Anterior cingulate cortex (tissue), 58 donors: ENCODE data around the gene TSPAN18.

Source experiments
- DNase-seq, 58 donors: peaks; one replicate each; lab custom pipeline; 2025; lab: John Stamatoyannopoulos, UW

TSPAN18 gene

DNA sequence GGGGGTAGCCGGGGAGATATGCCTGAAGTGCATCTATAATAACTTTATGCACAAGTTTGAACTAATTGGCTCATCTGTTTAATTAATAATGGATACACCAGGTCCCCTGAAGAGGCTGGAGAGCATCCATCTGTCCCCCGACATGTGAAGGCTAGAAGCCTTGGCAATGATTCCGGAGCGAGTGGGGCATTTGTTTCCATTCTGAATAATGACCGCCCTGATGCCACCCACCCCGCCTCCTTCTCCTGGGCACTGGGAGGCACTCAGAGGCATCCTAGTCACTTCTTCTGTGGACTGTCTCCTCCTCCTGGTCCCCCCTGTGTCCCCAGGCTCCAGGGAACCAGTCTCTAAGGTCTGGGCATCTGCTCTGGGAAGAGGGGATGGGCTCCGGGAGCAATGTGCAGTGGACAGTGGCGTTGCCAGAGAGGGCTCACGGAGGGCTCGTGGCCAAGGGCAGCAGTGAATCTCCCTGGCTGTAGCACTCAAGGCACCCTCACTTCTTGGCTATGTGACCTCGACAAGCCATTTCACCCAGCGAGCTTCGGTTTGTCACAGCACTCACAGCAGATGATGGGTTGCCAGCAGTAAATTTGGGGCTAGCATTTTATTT lies 64.7 kb downstream of the TSPAN18 start:
- no peak for DNase-seq

- DNase-seq: no peak
Measured at GRCh38 chr11:44792171-44792570, 65.4 kb downstream of the TSPAN18 start.

DNA sequence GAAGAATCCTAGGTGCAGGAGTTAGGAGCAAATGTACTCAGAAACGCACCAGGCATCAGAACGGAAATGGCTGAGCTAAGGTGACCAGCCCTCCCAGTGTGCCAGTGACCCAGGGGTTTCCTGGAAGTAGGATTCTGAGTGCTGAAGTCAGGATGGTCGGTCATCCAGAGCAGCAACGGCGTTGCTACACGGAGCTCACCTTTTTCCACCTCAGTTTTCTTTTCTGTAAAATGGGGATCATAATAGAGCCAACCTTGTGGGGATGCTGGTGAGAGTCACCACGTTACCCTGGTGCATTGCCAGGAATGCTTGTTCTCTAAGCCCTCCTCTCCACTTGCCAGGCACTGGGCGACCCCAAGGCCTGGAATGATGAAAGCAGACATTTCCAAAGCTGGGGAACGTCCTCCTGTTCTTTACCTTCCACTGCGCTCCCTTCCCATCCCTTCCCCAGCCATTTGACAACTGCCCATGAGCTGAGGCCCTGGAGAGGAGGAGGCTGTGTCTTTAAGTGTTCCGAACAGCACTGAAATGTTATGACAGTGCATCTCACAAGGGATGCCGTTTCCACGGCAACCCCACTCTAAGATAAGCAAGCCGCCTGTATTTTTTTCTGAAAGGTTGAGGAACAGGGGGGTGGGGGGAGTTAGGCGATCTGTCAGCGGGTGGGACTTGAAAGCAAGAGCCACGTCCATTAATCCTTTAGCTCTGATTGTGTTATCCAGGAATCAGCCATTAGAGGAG lies 66.8 kb downstream of the TSPAN18 start:
- DNase-seq: peak in 15 of 58 donors; percentile 3 to 36 (median 8)

DNA sequence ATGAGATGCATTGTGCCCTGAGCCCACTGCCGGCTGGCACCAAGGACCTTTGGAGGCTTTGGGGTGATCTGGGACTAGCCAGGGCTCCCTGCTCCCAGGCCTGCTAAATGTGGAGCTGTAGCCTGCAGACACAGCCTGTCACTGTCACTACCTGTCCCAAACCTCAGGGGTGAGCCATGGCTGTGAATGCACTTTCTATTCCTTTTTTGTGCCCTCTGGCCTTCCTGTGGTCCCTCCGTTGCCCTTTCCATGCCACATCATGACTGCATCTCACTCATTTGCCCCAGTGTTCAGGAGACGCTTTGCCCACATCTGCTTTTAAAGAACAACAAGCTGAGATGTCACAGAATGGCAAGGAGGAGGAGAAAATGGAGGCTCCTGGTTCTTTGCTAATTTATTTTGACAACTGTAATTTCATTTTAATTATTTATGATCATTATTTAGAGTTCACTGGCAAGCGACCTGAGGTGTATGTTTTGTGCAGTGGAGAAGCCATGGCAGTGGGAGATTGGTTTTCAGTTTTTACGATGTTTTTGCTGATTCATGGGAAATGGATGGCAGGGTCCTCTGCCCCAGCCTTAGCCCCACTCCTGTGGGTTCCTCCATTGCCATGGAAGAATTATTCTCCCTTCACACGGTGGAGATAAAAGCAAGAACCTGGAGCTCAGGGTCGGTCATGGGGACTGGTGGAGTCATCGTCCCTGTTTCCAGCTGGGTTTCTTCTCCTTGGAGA lies 69.2 kb downstream of the TSPAN18 start:
- DNase-seq: no peak

- DNase-seq: no peak
Measured at GRCh38 chr11:44797051-44797450, 70.3 kb downstream of the TSPAN18 start.

GRCh38 chr11:44797886-44798606 lies 71.3 kb downstream of the TSPAN18 start:
- no peak for DNase-seq

DNA sequence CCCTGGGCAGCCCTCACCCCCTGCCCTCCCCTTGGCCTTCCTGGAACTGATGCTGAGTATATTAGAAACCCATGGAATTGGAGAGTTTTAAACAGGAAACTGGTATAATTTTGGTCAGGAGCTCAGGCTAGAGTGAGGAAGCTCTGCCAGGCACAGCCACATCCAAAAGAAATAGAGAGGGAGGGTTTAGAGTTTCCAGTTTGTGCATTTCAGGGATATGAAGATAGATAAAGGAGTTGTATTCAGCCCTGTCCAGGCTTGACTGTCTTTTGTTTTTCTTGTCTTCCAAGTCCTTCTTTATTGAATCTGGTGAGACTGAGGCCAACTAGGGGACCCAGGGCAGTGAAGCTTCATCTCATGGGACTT lies 71.8 kb downstream of the TSPAN18 start:
- no peak for DNase-seq

- no peak for DNase-seq
Measured at GRCh38 chr11:44799012-44799411, 72.2 kb downstream of the TSPAN18 start.

- DNase-seq: no peak
Measured at GRCh38 chr11:44802347-44802746, 75.6 kb downstream of the TSPAN18 start.

- DNase-seq: no peak
Measured at GRCh38 chr11:44803009-44803408, 76.2 kb downstream of the TSPAN18 start.

DNA sequence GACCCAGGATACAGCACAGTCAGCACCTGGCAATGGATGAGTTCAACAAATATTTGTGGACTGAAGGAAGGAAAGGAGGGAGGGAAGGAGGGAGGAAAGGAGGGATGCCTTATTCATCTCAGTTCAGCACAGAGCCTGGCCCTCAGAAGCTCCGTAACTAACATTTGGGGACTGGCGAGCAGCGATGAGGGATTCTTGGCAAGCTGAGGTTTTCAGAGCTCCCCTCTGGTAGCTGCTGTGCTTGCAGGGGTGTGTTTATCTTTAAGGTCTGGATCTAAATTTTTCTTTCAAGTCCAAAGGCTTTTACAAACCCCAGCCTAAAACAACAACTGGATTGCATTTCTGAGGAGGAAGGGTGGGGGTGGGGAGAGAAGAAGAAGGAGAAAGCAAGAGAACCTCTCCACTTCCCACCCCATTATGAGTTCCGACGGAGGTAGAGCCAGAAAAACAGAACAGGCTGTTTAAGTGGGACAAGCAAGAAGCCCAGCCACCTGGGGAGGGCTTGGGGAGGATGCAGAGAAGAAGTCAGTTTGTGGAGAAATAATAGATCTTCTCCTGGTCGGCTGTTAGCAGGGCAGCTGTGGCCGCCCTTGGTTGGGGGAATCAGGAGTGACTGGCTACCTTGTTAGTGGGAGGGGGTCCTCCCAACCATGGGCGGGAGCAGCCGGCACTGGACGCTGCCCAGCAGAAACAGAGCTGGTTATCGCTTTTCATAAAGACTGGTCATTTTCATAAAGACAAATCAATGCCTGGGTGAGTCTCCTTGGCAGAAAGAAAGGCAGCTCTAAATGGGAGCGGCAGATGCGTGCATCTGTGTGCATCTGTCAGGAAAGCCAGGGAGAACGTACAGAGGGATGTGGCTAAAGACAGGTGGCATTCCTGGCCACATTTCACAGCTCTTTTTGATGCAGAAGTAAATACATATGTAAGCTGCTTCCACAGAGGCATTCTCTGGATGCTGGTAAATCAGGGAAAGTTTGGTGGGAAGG lies 78.0 kb downstream of the TSPAN18 start:
- DNase-seq: no peak

DNA sequence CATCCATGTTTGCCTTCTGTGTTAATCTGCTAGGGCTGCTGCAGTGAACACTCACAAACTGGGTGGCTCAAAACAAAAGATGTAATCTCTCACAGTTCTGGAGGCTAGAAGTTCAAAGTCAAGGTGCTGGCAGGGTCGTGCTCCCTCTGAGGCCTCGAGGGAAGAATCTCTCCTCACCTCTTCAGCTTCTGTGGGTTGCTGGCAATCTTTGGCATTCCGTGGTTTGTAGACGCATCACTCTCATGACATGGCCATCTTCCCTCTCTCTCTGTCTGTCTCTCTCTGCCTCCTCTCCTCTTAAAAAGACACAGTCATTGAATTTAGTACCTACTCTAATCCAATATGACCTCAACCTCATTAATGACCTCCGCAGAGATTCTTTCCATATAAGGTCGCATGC lies 78.8 kb downstream of the TSPAN18 start:
- DNase-seq: no peak

GRCh38 chr11:44808053-44808753 lies 81.4 kb downstream of the TSPAN18 start:
- DNase-seq: no peak

- no peak for DNase-seq
Measured at GRCh38 chr11:44809283-44809682, 82.5 kb downstream of the TSPAN18 start.

DNA sequence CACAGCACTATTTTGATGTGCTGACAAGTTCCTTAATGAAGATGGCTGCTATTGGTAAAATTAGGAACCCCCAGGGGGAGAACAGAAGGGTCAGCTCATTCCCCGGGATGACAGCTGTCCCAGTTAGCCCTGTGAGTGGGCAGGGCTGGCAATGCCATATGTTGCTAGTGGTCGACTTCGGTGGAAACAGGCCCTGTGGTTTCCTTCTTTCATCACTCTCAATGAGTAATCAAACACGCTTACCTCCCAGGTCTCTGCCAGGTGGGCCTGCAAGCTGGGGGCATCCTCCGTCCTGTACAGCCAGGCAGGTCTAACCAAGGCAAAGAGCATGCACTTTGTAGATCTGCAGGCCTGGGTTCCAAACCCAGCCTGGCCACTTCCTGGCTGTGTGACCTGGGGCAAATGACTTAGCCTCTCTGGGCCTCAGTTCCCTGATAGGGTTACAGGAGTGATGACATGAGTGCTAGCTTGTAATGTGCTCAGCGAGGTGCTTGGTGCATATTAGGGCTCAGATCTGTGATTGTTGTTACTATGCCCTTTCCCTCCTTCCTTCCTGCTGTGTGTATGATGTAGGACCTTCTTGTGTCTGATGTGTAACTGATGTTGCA lies 85.2 kb downstream of the TSPAN18 start:
- no peak for DNase-seq

- DNase-seq: no peak
Measured at GRCh38 chr11:44812971-44813370, 86.2 kb downstream of the TSPAN18 start.

- DNase-seq: no peak
Measured at GRCh38 chr11:44813401-44813800, 86.6 kb downstream of the TSPAN18 start.

DNA sequence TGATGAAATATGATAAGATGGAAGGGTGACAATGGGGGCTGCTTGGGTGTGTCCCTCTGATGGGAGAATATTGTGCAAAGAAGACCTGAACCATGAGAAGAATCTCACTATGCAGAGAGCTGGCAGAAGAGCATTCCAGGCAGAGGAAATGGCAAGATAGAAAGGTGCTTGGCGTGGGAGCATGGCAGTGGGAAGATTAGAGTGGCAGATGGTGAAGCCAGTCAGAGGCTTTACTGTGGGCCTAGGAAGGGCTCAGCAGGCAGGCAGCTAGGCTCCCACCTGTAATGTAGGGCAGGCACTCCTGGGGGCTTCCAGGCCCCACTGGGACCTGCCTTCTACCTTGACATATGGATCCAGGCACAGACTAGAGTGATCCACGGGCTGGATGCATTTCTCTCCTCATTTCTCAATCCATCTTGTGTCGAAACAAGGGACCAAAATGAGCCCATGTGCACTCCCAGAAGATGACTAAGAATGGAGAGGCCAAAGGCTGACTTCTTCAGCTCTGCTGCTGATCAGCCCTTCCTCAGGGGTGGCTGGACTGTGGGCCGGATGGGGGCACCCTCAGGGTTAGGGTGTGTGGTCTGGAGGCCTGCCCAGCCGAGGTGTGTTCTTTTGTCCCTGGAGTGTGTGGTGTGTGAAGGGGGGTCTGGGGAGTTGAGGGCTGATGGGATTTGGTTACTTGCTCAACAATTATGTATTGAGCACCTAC lies 88.3 kb downstream of the TSPAN18 start:
- DNase-seq: no peak
